ENCODE results near the gene SIRPB2. TPM values are rescaled to one million over a fixed set of nuclear protein-coding genes. Genes with fewer than 3 reads are reported as not detected.

SIRPB2 gene
- total RNA-seq, 1 experiment from 2014 or later = not detected

DNA sequence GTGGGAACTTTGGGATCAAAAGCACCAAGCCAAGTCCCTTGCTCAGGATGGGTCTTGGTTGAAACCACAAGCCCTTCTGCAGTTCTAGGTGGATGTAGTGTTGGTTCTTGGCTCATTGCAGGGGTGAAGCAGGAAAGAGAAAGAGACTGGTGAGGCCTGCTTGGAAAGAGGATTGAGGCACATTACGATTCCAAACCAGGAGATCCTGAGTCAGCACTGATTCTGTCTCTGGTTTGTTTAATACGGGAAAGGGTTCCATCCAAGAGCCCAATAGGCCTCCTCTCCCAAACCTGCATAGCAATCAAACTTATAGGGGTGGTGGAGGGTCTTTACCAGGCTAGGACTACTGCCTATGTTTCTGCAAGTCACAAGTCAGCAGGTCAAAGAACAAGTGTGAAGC lies 48.9 kb downstream of the SIRPB2 start:
- Histone ChIP-seq H2BK15ac (ENCODE audit: low read depth, low read length) (no peak overlapping the region), H3K79me2 (ENCODE audit: insufficient read depth, low read length) (no peaks in the 10 kb centered on the region), H4K91ac (ENCODE audit: insufficient read length, low read depth, low read length) (no peak overlapping the region), H3K23ac (ENCODE audit: insufficient read length, low read depth, low read length) (no peak overlapping the region), H3K14ac (ENCODE audit: insufficient read depth, low read length) (no peak overlapping the region), H3K79me1 (ENCODE audit: insufficient read depth, low read depth, low read length, poor library complexity, severe bottlenecking) (no peaks in the 10 kb centered on the region), H3K18ac (ENCODE audit: insufficient read length, low read depth, low read length) (no peak overlapping the region), H4K20me1 (ENCODE audit: control insufficient read depth, insufficient read depth, insufficient read length) (no peaks in the 10 kb centered on the region), H2BK120ac (ENCODE audit: low read depth, low read length, poor library complexity, severe bottlenecking) (no peak overlapping the region), H3K9ac (ENCODE audit: extremely low read depth, insufficient read length, low read length) (no peak overlapping the region), H3K56ac (ENCODE audit: insufficient read length, low read depth, low read length) (no peak overlapping the region), H4K5ac (ENCODE audit: insufficient read length, low read depth, low read length) (no peak overlapping the region), H4K8ac (replicated peaks; ENCODE audit: insufficient read length, low read depth, low read length) (no peak overlapping the region), H2BK12ac (ENCODE audit: insufficient read length, low read depth, low read length) (no peak overlapping the region), H3K23me2 (ENCODE audit: insufficient read length, low read depth, low read length, poor library complexity, severe bottlenecking) (no peaks in the 10 kb centered on the region), H2AK5ac (ENCODE audit: insufficient read length, low read length) (no peak overlapping the region), H2BK20ac (ENCODE audit: low read depth, low read length, poor library complexity, severe bottlenecking) (no peak overlapping the region), H3K4me1 (ENCODE audit: insufficient read depth, low read length) (no peaks in the 10 kb centered on the region), H2BK5ac (ENCODE audit: insufficient read length, low read length) (no peak overlapping the region), H3K27ac (ENCODE audit: insufficient read length, low read depth, low read length) (no peak overlapping the region), H3K4me2 (ENCODE audit: insufficient read depth, insufficient read length, low read length) (no peak overlapping the region), H2AFZ (ENCODE audit: low read length) (no peak overlapping the region), H3K27me3 (ENCODE audit: insufficient read depth, low read length) (no peaks in the 10 kb centered on the region), H3T11ph (ENCODE audit: low read length) (no peak overlapping the region), H3K9me3 (ENCODE audit: control insufficient read depth, low read depth, low read length) (no peaks in the 10 kb centered on the region), H3K4ac (ENCODE audit: low read depth, low read length) (no peak overlapping the region)
- peaks cover 36 to 56% (median 50%) of the 10 kb centered on the region in 3 experiments; a peak in 6 of 7 replicates for H3K36me3 Mint-ChIP-seq (ENCODE audit: insufficient read depth in 1 of 3, low read depth in 3 of 3)
- no peak overlapping the region for H3K27ac Mint-ChIP-seq
- TF ChIP-seq, protein P1, sequence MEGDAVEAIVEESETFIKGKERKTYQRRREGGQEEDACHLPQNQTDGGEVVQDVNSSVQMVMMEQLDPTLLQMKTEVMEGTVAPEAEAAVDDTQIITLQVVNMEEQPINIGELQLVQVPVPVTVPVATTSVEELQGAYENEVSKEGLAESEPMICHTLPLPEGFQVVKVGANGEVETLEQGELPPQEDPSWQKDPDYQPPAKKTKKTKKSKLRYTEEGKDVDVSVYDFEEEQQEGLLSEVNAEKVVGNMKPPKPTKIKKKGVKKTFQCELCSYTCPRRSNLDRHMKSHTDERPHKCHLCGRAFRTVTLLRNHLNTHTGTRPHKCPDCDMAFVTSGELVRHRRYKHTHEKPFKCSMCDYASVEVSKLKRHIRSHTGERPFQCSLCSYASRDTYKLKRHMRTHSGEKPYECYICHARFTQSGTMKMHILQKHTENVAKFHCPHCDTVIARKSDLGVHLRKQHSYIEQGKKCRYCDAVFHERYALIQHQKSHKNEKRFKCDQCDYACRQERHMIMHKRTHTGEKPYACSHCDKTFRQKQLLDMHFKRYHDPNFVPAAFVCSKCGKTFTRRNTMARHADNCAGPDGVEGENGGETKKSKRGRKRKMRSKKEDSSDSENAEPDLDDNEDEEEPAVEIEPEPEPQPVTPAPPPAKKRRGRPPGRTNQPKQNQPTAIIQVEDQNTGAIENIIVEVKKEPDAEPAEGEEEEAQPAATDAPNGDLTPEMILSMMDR (conservative IDR thresholded peaks at IDR 0.05) = no peak
- no peak overlapping the region for H3K4me3 Mint-ChIP-seq
- H3K9me3 Mint-ChIP-seq = no peaks in the 10 kb centered on the region; a peak in 2 of 5 replicates
- no peak for DNase-seq
- WGBS (ENCODE audit: extremely low coverage, insufficient read length, low lambda C conversion rate) = no CpG with 5 or more reads among the region's 2 CpGs
- no peaks in the 10 kb centered on the region; the same call in 1 of the 2 replicates for H3K27me3 Mint-ChIP-seq (ENCODE audit: low read depth)
- peaks cover 2 to 17% of the 10 kb centered on the region in 2 experiments for H3K4me1 Mint-ChIP-seq
